Right atrium auricular region (tissue), 2 donors: ENCODE results near the gene NFYB. TPM values are rescaled to one million over a fixed set of nuclear protein-coding genes. Genes with fewer than 3 reads are reported as not detected.
"Not testable (repeated sequence)": the region's sequence is repeated elsewhere in the genome, so short reads cannot be mapped to it uniquely, and the experiment has no call there.

ENCODE experiments used
- DNase-seq: peaks from one replicate; pipeline ENCODE4 v3.0.0-alpha.2; 2019; ENCODE audit warnings: low spot score
- H3K27ac ChIP-seq, 2 donors: fragments of 200-600 bp; sonication (generic); 1 replicate in 1 of 2; 2 replicates in 1 of 2; pipeline ENCODE4 v1.5.1; 2016 to 2019
- H3K27me3 ChIP-seq, 2 donors: fragments of 200-600 bp; sonication (generic); one replicate each; pipeline versions ENCODE4 v1.5.1 to v1.6.0; 2017 to 2019
- H3K36me3 ChIP-seq: fragments of 200-600 bp; sonication (generic); one replicate; pipeline ENCODE4 v1.5.1; 2016
- H3K4me1 ChIP-seq, 2 donors: fragments of 200-600 bp; sonication (generic); one replicate each; pipeline versions ENCODE4 v1.5.1 to v1.6.0; 2017 to 2019
- H3K4me3 ChIP-seq, 2 donors: fragments of 200-600 bp; sonication (generic); 1 replicate in 1 of 2; 2 replicates in 1 of 2; pipeline ENCODE4 v1.5.1; 2017 to 2019; ENCODE audit warnings: mild to moderate bottlenecking in 1 of 2, moderate library complexity in 1 of 2
- H3K9me3 ChIP-seq, 2 donors: fragments of 200-600 bp; sonication (generic); one replicate each; pipeline ENCODE4 v1.5.1; 2019
- CTCF ChIP-seq, 2 donors: fragments of 200-600 bp; sonication (generic); IDR thresholded peaks; one replicate each; pipeline ENCODE4 v1.5.1; 2019; ENCODE audit warnings: antibody characterized with exemption in 2 of 2
- total RNA-seq, 2 donors: library from RNA; depleted of rRNA; stranded (reverse); fragments of >200 nt; gene quantifications; one replicate each; pipeline ENCODE4 v1.1.0, GENCODE V29; 2016

The NFYB gene
- total RNA-seq, 2 donors from 2014 or later = 24.0 to 29.0 TPM

- Histone ChIP-seq H3K9me3 (no peaks in the 10 kb centered on the region), H3K27ac (no peak overlapping the region), H3K4me1 (peaks cover 0 to 7% of the 10 kb centered on the region in 2 donors), H3K27me3 (no peaks in the 10 kb centered on the region), H3K36me3 (peaks cover 84% of the 10 kb centered on the region), H3K4me3 (no peak overlapping the region)
- TF ChIP-seq CTCF (IDR thresholded peaks at IDR 0.05) = no peak
- DNase-seq = no peak
Observed at GRCh38 chr12:104122298-104122697, 15.7 kb downstream of the NFYB start.

DNA sequence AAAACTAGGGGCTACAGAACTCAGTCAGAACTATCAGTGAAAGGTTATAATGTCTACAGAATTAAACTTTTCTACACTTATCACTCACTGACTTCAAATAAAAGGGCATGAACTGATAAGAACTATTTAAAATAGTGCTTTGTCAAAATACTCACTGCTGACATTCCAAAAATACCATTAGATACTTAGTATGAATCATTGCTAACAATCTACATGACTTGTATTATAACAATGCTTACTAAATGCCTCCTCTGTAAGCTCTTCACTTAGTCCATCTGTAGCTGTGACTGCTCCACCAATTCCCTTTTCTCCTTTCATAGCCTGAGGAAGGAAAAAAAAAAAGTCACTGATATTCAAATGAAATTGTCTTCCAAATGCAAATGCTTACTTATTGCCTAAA is 17.0 kb downstream of the NFYB start:
- Histone ChIP-seq H3K4me3 (no peak overlapping the region), H3K36me3 (peaks cover 80% of the 10 kb centered on the region), H3K27me3 (no peaks in the 10 kb centered on the region), H3K9me3 (no peaks in the 10 kb centered on the region), H3K27ac (peak overlapping the region in 1 of 2 donors; percentile 50), H3K4me1 (peaks cover 0 to 9% of the 10 kb centered on the region in 2 donors)
- no peak for DNase-seq
- TF ChIP-seq CTCF (IDR thresholded peaks at IDR 0.05) = no peak

DNA sequence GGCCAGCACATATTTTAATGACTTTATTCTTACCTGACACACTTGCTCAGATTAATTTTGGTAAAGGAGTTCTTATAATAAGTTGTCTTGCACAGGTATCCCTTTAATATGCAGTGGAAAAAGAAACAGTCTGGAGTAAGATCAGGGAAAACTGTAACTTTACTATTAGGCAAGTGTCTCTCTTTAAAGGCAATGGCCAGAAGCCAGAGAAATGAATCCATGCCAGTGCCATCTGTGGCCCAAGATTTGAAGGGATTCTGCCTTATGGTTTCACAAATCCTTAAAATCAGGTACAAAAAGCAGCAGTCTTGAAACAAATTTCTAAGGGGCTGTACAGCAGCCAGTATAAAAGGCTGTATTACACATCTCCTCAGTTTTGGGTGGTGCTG is 22.4 kb downstream of the NFYB start:
- H3K36me3 ChIP-seq = peaks cover 37% of the 10 kb centered on the region
- H3K27me3 ChIP-seq = no peaks in the 10 kb centered on the region
- TF ChIP-seq CTCF (IDR thresholded peaks at IDR 0.05) = no peak
- DNase-seq = no peak
- no peaks in the 10 kb centered on the region for H3K9me3 ChIP-seq
- peaks cover 0 to 7% of the 10 kb centered on the region in 2 donors for H3K4me1 ChIP-seq
- no peak overlapping the region for H3K27ac ChIP-seq
- no peak overlapping the region for H3K4me3 ChIP-seq

DNA sequence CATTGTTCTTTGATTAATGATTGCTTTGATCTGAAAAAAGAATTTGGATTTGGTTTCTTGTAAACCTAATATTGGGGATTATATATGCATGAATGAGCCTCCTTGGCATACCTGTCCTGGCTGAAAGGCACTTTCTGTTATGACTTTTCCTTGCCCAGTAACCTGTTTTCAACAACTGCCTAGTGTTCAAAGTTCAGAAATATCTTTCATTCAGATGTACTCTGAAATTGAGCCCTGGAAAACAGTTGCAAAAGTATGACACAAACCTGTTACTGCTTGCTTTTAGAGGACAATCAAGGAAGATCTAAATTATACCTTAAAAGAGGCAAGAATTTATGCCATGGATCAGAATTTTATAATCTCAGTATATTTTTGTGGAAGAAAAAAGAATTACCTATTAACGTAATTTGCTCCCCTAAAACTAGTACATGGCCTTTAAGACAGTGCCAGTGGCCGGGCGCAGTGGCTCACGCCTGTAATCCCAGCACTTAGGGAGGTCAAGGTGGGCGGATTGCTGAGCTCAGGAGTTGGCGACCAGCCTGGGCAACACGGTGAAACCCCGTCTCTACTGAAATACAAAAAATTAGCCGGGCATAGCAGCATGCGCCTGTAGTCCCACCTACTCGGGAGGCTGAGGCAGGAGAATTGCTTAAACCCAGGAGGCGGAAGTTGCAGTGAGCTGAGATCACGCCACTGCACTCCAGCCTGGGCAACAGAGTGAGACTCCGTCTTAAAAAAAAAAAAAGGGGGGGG is 23.0 kb downstream of the NFYB start:
- H3K4me1 ChIP-seq, DNase-seq, H3K4me3 ChIP-seq, H3K27ac ChIP-seq, H3K9me3 ChIP-seq, H3K27me3 ChIP-seq: not testable (repeated sequence)
- peaks cover 31% of the 10 kb centered on the region for H3K36me3 ChIP-seq

- H3K27me3 ChIP-seq = no peaks in the 10 kb centered on the region
- no peaks in the 10 kb centered on the region for H3K36me3 ChIP-seq
- DNase-seq = no peak
- peaks cover 0 to 7% of the 10 kb centered on the region in 2 donors for H3K4me1 ChIP-seq
- H3K4me3 ChIP-seq = no peak overlapping the region
- no peak overlapping the region for H3K27ac ChIP-seq
- H3K9me3 ChIP-seq = no peaks in the 10 kb centered on the region
- TF ChIP-seq CTCF (IDR thresholded peaks at IDR 0.05) = peak in 1 of 2 donors; percentile 0
Observed at GRCh38 chr12:104109446-104110271, 28.4 kb downstream of the NFYB start.

DNA sequence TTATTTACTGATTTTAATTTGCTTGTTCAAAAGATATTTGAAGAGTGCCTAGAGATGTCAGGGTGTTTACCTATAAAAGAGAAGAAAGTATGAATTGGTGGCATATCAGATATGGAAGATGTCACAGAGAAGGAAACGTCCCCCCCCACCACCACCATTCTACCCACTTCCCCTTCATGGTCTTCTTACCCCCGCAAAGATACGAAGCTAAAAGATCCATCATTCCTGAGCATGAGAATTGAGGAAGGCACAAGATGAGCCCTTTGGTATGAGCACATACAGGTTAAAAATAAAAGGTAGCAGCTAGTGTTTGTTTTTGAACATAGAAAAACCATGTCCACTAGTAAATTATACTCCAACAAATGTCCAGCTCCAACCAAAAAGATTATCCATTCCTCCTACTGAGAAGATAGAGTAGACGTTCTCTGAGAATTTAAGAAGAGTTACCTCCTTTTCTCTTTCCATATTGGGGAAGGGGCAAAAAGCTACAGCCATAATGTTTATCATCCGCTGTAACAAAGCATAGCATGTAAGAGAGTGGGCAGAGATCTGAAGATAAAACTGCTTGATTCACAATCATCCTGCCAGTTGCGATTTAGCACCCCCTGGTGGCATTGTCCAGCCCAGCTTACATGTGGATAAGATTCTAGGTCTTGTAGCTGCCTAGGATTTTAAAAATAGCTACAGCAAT is 29.1 kb downstream of the NFYB start:
- Histone ChIP-seq H3K27ac (no peak overlapping the region), H3K36me3 (no peaks in the 10 kb centered on the region), H3K9me3 (no peaks in the 10 kb centered on the region), H3K27me3 (no peaks in the 10 kb centered on the region), H3K4me1 (peaks cover 0 to 7% of the 10 kb centered on the region in 2 donors), H3K4me3 (no peak overlapping the region)
- peak; percentile 45 to 86 for TF ChIP-seq CTCF (IDR thresholded peaks at IDR 0.05)
- DNase-seq = peak; percentile 75
